Mammary epithelial cell (primary cell): ENCODE data around the gene FMN1.

Experiments used
- EZH2 ChIP-seq: IDR thresholded peaks from 2 replicates; pipeline ENCODE4 v1.6.1; 2012; ENCODE audit warnings: low read length, inconsistent platforms, borderline replicate concordance
- TF ChIP-seq, protein P1 (sequence below), 2 donors: IDR thresholded peaks in 1 of 2; conservative IDR thresholded peaks in 1 of 2; 2 replicates each; pipeline ENCODE4 v1.5.1; 2011 to 2012; ENCODE audit warnings: inconsistent platforms in 2 of 2, low read length in 2 of 2, mild to moderate bottlenecking in 2 of 2, control low read depth in 1 of 2, low read depth in 1 of 2; ENCODE audit not compliant: insufficient read depth in 1 of 2; ENCODE audit errors: extremely low read depth in 1 of 2

DNA sequence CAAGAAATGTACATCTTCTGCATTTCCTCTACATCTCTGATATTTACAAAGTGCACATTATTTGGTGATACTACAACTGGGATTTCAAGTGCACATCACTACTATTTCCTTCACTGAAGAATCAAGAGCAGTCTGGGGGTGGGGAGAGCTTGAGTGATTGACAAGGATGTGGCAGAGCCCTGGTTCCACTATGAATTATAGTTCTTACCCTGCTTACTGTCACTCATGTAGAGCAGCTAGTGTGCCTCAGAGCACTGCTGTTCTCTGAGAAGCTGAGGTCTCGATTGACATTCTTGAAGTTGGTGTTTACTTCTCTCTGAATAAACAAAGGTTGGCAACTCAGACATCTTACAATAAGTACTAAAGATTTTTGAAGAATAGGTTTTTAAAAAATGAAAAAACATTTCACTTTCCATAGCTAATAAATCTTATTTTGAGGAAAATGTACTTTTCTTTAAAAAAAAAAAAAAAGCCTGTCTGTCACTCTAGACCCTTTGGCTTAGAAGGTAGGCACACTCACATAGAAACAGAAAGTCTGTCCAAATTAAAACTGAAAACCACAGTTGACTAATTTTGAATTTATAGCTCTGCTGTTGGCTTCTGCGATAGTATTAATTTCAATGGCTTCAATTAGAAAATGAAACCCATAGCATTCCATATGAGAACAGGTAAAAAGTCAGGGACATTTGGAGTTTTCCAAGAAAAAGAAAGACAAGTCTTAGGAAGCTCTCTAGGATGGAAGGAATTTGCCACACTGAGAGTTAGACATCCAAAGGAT is 471.2 kb downstream of the FMN1 start:
- TF ChIP-seq, protein P1, sequence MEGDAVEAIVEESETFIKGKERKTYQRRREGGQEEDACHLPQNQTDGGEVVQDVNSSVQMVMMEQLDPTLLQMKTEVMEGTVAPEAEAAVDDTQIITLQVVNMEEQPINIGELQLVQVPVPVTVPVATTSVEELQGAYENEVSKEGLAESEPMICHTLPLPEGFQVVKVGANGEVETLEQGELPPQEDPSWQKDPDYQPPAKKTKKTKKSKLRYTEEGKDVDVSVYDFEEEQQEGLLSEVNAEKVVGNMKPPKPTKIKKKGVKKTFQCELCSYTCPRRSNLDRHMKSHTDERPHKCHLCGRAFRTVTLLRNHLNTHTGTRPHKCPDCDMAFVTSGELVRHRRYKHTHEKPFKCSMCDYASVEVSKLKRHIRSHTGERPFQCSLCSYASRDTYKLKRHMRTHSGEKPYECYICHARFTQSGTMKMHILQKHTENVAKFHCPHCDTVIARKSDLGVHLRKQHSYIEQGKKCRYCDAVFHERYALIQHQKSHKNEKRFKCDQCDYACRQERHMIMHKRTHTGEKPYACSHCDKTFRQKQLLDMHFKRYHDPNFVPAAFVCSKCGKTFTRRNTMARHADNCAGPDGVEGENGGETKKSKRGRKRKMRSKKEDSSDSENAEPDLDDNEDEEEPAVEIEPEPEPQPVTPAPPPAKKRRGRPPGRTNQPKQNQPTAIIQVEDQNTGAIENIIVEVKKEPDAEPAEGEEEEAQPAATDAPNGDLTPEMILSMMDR (conservative IDR thresholded peaks at IDR 0.05 in 1 of 2, IDR thresholded peaks at IDR 0.05 in 1 of 2; ENCODE audit: extremely low read depth in 1 of 2, insufficient read depth in 1 of 2, low read depth in 1 of 2, low read length in 2 of 2), result no peak
- TF ChIP-seq EZH2, result no peak
